Loucy (cell line): ENCODE measurements around the gene CCND1.

Experiments used
- H2AFZ ChIP-seq: fragments of 200-600 bp; sonication (generic); 2 replicates; pipeline ENCODE4 v1.6.0; 2016; ENCODE audit warnings: antibody characterized with exemption, mild to moderate bottlenecking, low read length, moderate library complexity
- H3F3A ChIP-seq: fragments of 200-600 bp; 2 replicates; pipeline ENCODE4 v1.6.0; 2016; ENCODE audit warnings: antibody characterized with exemption, low read depth, mild to moderate bottlenecking
- H3K27me3 ChIP-seq: fragments of 200-600 bp; sonication (generic); 2 replicates; pipeline ENCODE4 v1.6.1; 2014; ENCODE audit warnings: low read length, mild to moderate bottlenecking; ENCODE audit not compliant: insufficient read depth, poor library complexity, severe bottlenecking
- H3K36me3 ChIP-seq: fragments of 200-600 bp; sonication (generic); 2 replicates; pipeline ENCODE4 v1.6.1; 2016; ENCODE audit warnings: low read length; ENCODE audit not compliant: insufficient read depth
- H3K4me1 ChIP-seq: fragments of 200-600 bp; sonication (generic); 2 replicates; pipeline ENCODE4 v1.5.1; 2014; ENCODE audit warnings: low read length, mild to moderate bottlenecking; ENCODE audit not compliant: insufficient read depth, poor library complexity, severe bottlenecking
- H3K4me2 ChIP-seq: fragments of 200-600 bp; sonication (generic); 2 replicates; pipeline ENCODE4 v1.6.0; 2014; ENCODE audit warnings: antibody characterized with exemption, low read length, low read depth, mild to moderate bottlenecking; ENCODE audit not compliant: poor library complexity, severe bottlenecking
- H3K4me3 ChIP-seq: fragments of 200-600 bp; sonication (generic); 2 replicates; pipeline ENCODE4 v1.5.1; 2014; ENCODE audit warnings: low read length, mild to moderate bottlenecking, mixed read lengths; ENCODE audit not compliant: poor library complexity, severe bottlenecking
- H3K79me2 ChIP-seq: fragments of 200-600 bp; sonication (generic); 2 replicates; pipeline ENCODE4 v1.6.1; 2014; ENCODE audit warnings: low read length; ENCODE audit not compliant: insufficient read depth
- H3K9ac ChIP-seq: fragments of 200-600 bp; sonication (generic); 2 replicates; pipeline ENCODE4 v1.6.0; 2014; ENCODE audit warnings: mild to moderate bottlenecking, low read depth, low read length, moderate library complexity; ENCODE audit not compliant: poor library complexity, severe bottlenecking
- H3K9me2 ChIP-seq: fragments of 200-600 bp; sonication (generic); replicated peaks from 2 replicates; pipeline ENCODE4 v1.6.1; 2016; ENCODE audit warnings: low read depth, low read length, mixed read lengths
- H3K9me3 ChIP-seq: fragments of 200-600 bp; sonication (generic); 2 replicates; pipeline ENCODE4 v1.6.1; 2014; ENCODE audit warnings: mild to moderate bottlenecking, antibody characterized with exemption, low read length, low read depth; ENCODE audit not compliant: insufficient read depth
- H4K20me1 ChIP-seq: fragments of 200-600 bp; sonication (generic); 2 replicates; pipeline ENCODE4 v1.6.0; 2014; ENCODE audit warnings: antibody characterized with exemption, low read length, mild to moderate bottlenecking; ENCODE audit not compliant: insufficient read depth, poor library complexity, severe bottlenecking
- EZH2phosphoT487 ChIP-seq: fragments of 200-600 bp; IDR thresholded peaks from 2 replicates; pipeline ENCODE4 v1.6.1; 2018; ENCODE audit warnings: antibody characterized with exemption, mild to moderate bottlenecking, moderate library complexity, borderline replicate concordance
- TF ChIP-seq, protein P1 (sequence below): fragments of 200-600 bp; sonication (generic); conservative IDR thresholded peaks from 2 replicates; pipeline ENCODE4 v1.5.1; 2014; ENCODE audit warnings: mild to moderate bottlenecking, antibody characterized with exemption, low read length

CCND1 gene

DNA sequence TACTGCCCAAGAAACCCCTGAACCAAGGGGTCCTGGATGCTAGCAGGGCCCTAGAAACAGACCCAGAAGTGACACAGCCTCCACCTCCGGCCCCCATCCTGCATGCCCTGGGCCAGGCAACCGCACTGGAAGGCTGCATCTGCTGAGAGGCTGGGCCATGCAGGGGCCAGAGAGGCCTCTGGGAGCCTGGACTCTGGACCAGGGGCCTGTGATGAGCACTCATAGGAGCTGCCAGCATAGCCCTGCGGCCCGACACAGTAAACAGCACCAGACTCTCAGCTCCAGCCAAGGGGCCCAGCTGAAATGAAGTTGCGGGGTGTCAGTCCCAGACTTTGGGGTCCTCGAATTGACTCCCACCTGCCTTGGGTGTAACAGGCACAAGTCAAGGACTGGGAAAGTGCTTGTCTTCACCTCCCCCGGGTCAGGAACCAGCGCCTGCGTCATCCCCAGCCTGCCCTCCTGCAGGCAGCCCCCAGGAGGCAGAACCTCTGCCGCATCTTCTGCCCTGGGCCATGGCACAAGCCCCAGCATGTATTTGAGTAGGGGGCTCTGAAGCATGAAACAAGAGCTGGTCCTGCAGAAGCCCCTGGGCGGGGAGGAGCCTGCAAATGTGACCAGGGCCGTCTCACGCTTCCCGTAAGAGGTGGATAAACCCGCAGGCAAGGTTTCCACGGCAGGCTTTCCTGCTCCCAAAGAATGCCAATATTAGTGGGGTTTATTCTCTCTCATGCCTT is 25.2 kb upstream of the CCND1 start:
- H3K79me2 ChIP-seq = no peaks in the 10 kb centered on the region
- no peaks in the 10 kb centered on the region for H3K36me3 ChIP-seq
- no peak overlapping the region for H2AFZ ChIP-seq
- H3K9ac ChIP-seq = no peak overlapping the region
- H3K9me3 ChIP-seq = no peaks in the 10 kb centered on the region
- no peaks in the 10 kb centered on the region for H3F3A ChIP-seq
- no peaks in the 10 kb centered on the region for H3K4me1 ChIP-seq
- H3K9me2 ChIP-seq = no peaks in the 10 kb centered on the region
- H4K20me1 ChIP-seq = no peaks in the 10 kb centered on the region
- no peak for TF ChIP-seq EZH2phosphoT487
- TF ChIP-seq, protein P1, sequence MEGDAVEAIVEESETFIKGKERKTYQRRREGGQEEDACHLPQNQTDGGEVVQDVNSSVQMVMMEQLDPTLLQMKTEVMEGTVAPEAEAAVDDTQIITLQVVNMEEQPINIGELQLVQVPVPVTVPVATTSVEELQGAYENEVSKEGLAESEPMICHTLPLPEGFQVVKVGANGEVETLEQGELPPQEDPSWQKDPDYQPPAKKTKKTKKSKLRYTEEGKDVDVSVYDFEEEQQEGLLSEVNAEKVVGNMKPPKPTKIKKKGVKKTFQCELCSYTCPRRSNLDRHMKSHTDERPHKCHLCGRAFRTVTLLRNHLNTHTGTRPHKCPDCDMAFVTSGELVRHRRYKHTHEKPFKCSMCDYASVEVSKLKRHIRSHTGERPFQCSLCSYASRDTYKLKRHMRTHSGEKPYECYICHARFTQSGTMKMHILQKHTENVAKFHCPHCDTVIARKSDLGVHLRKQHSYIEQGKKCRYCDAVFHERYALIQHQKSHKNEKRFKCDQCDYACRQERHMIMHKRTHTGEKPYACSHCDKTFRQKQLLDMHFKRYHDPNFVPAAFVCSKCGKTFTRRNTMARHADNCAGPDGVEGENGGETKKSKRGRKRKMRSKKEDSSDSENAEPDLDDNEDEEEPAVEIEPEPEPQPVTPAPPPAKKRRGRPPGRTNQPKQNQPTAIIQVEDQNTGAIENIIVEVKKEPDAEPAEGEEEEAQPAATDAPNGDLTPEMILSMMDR = no peak
- no peaks in the 10 kb centered on the region for H3K27me3 ChIP-seq
- no peak overlapping the region for H3K4me3 ChIP-seq
- H3K4me2 ChIP-seq = no peak overlapping the region

DNA sequence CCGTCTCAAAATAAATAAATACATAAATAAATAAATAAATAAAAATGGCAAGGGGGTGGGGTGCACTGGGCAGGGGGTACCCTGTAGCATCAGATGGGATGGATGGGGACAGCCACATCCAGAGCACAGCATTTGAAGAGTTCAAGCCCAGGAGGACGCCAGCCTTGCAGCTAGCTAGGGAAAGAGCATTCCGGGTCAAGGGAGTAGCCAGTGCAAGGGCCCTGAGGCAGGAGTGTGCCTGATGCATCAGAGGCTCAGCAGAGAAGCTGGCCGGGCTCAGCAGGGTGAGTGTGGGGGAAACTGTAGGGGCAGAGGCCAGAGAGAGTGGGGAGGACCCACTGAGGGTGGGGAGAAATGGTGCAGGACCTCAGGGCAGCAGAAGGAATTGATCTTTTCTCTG is 23.7 kb upstream of the CCND1 start:
- H3F3A ChIP-seq = no peaks in the 10 kb centered on the region
- H4K20me1 ChIP-seq = no peaks in the 10 kb centered on the region
- H3K79me2 ChIP-seq = no peaks in the 10 kb centered on the region
- H3K9ac ChIP-seq = no peak overlapping the region
- H3K27me3 ChIP-seq = no peaks in the 10 kb centered on the region
- no peak overlapping the region for H3K4me3 ChIP-seq
- H3K9me3 ChIP-seq = no peaks in the 10 kb centered on the region
- H2AFZ ChIP-seq = no peak overlapping the region
- H3K9me2 ChIP-seq = no peaks in the 10 kb centered on the region
- no peaks in the 10 kb centered on the region for H3K4me1 ChIP-seq
- no peaks in the 10 kb centered on the region for H3K36me3 ChIP-seq
- H3K4me2 ChIP-seq = no peak overlapping the region
- TF ChIP-seq, protein P1 = no peak
- TF ChIP-seq EZH2phosphoT487 = no peak

DNA sequence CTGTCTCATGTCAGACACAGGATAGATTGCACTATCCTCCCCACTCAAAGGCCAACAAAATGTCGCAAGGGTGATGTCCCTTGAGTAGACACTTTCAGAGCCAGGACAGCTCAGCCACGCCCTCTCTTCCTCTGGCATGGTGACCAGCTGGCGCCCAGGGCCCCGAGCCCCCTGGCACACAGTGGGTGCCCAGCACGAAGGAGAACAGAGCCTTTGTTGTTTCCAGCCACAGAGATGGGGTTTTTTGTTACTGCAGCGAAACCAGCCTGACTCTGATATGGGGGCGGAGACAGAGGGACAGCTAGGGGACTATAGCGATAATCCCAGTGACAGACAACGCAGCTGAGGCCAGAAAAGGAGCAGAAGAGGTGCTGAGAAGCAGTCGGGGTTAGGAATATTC is 23.3 kb upstream of the CCND1 start:
- Histone ChIP-seq H4K20me1 (no peaks in the 10 kb centered on the region), H3F3A (no peaks in the 10 kb centered on the region), H3K9ac (no peak overlapping the region), H3K4me2 (no peak overlapping the region), H3K27me3 (no peaks in the 10 kb centered on the region), H3K9me2 (no peaks in the 10 kb centered on the region), H3K79me2 (no peaks in the 10 kb centered on the region), H3K36me3 (no peaks in the 10 kb centered on the region), H3K4me1 (no peaks in the 10 kb centered on the region), H3K9me3 (no peaks in the 10 kb centered on the region), H3K4me3 (no peak overlapping the region), H2AFZ (no peak overlapping the region)
- no peak for TF ChIP-seq EZH2phosphoT487
- TF ChIP-seq, protein P1 = no peak
